OCI-M1 (cell line): ENCODE results near the gene NPDC1.
A peak's percentile ranks its signal among the peaks of the same experiment; 100 is the strongest.

ENCODE experiments used
- DNase-seq: peaks from one replicate; lab custom pipeline; 2025; lab: John Stamatoyannopoulos, UW

Gene NPDC1, protein sequence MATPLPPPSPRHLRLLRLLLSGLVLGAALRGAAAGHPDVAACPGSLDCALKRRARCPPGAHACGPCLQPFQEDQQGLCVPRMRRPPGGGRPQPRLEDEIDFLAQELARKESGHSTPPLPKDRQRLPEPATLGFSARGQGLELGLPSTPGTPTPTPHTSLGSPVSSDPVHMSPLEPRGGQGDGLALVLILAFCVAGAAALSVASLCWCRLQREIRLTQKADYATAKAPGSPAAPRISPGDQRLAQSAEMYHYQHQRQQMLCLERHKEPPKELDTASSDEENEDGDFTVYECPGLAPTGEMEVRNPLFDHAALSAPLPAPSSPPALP

GRCh38 chr9:137046088-137046787 lies at the start of gene NPDC1:
NPDC1 (minus strand) TSS chr9:137046177; CDS start chr9:137045989, 188 bp downstream.
- peak; percentile 81 for DNase-seq

- no peak for DNase-seq
Observed at GRCh38 chr9:137089232-137089947, 43.4 kb upstream of the NPDC1 start.

GRCh38 chr9:137088121-137088520 lies 42.1 kb upstream of the NPDC1 start:
- DNase-seq, result no peak

DNA sequence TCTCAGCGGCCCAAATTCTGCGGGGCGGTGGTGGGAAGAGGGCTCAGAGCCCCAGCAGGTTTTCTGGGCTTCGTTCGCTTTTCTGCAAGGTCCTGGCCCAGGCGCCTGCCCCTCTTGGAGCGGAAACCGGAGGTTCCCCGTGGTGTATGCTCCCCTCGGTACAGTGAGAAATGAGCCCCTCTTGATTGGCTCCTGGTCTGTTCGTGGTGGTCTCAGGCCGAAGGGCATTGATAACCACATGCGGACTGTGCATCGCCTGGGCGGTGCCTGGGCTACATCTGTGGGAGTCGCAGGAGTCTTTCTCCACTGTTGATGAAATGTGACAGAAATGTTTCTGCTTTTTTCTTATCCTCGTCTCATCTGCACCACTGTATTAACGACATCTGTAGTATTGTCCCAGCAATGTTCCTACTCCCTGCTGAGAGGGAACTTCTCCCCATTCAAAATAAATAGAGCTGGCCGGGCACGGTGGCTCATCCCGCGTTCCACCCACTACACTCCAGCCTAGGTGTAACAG lies 41.5 kb upstream of the NPDC1 start:
- peak; percentile 78 for DNase-seq

- DNase-seq, result peak; percentile 99
Observed at GRCh38 chr9:137086531-137087408, 40.8 kb upstream of the NPDC1 start, which contains the start of gene MAN1B1. MAN1B1 (plus strand) TSS chr9:137086985; CDS start chr9:137087000, 15 bp downstream.

- peak; percentile 69 for DNase-seq
Observed at GRCh38 chr9:137085920-137086530, 40.0 kb upstream of the NPDC1 start.

DNA sequence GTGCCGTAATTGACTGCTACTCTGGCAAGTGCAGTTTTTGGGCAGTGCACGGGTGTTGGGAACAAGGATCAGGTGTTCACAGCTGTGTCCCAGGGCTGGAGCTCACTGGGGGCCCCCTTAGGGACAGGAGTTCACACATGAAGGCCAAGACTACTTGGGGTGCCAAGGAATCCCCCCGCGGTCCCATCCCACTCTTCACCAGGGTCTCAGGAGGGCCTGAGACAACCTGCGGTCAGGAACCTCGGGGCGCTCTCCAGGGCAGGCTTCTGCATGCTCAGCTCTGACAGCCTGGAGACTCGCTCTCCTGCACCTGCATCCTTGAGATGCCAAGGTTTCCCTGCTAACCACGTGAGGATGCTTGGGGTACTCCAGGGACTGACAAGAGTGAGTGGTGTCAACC lies 38.5 kb upstream of the NPDC1 start:
- DNase-seq, result no peak

DNA sequence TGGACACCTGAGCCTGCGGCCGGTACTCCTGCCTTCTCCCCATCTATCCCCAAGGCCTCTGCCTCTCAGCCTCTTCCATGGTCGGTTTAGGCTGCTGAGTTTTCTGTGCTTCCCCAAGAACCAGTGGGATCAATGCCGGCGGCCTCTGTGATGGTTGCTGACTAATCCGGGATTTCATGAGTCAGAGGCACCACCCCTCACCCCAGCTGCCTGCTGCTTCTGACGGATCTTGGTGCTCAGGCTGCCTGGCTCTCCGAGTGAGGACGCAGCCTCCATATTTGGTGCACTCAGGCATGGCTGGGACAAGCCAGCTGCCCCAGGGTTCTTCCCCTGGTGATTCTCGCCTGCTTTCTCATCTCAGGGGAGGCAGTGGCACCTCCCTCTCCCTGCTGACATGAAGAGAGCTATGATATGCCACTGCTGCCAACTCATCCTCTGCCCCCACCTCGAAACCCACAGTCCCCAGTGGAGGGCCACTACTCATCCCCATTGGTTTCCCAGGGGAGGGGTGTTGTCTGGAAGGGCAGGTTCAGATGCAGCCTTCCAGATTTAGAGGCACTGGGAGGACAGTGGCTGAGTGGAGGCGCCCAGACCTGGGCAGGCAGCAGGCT lies 37.5 kb upstream of the NPDC1 start:
- DNase-seq, result no peak

DNA sequence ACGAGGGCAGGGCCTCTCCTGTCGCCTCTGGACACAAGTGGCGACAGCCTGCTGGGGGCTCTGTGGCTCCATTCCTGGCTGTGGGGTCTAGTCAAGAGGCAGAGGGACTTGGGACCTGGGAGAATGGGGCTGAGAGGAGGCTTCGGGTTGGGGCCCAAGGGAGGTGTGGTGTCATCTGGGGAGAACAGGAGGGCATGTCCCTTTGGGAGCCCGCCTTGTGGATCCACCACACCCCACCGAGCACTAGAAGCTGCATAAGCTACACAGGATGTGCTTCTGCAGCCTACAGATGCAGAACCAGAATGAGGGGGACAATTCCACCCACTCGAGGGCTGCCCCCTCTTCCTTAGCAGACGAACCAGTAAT lies 36.9 kb upstream of the NPDC1 start:
- DNase-seq, result no peak

DNA sequence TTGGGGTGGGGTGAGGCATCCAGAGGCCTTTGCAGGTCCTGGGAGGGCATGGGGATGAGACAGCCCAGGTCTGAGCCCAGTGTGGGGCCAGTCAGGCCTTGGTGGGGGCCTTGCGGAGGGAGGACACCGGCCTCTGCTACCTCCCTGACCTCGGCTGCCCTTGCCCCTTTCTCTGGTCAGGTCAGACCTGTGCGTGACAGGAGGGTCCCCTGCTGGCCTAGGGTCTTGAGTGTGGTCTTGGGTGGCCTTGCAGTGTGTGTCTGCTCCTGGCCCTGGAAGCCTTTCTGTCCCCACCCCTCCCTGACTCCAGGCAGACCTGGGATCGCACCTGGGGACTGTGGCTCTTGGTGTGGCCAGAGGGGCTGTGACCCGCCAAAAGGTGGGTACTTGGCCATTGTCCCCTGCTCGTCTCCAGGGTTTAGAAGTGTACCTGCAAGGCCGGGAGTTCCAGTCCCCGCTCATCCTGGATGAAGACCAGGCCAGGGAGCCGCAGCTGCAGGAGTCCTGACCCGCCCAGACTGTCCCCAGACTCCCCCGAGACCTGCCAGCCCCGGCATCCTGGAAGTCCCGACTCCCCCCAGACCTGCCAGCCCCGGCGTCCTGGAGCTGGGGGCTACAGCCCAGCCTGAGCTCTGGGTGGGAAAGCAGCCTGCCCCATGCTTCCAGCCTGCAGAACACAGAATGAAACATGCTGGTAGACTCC lies 36.4 kb upstream of the NPDC1 start:
- no peak for DNase-seq

DNA sequence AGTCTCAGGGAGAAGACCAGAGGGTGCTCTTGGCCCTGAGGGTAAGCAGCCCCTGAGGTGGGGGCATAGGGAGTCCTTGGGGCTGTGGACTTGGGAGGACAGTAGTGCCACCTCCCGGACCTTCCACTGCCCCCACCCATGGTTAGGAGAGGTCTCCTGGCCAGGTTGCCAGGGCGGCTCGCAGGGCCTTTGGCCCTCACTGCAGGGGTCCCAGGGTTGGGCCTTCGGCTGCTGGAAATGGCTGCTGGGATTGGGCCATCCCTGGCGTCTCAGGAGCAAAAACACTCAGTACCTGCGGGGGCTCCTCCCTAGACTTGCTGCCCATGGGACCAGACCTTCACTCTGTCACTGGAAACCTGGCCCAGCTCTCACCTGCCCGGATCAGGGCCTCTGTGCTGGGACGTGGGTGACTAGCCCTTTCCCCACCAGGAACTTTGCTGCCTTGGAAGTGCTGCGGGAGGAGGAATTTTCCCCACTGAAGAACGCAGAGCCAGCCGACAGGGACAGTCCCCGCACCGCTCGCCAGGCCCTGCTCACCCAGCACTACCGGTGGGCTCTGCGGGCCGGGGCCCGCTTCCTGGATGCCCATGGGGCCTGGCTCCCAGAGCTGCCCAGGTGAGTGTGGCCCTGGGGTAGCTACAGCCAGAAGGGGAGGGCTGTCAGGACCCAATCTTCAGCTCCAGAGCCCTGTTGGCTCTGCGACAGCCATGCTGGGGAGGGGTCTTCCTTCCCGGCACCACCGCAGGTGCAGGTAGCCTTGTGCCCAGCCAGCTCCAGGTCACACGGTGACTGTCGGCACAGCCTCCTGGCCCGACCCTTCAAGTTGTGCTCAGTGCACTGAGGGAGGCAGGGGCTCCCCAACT lies 34.5 kb upstream of the NPDC1 start:
- DNase-seq, result no peak

GRCh38 chr9:137079401-137079787 lies 33.4 kb upstream of the NPDC1 start:
- DNase-seq, result no peak

- DNase-seq, result no peak
Observed at GRCh38 chr9:137078701-137079400, 32.9 kb upstream of the NPDC1 start.

GRCh38 chr9:137077758-137078693 lies 32.0 kb upstream of the NPDC1 start:
- no peak for DNase-seq

- DNase-seq, result peak; percentile 60
Observed at GRCh38 chr9:137077010-137077747, 31.2 kb upstream of the NPDC1 start, which contains the start of gene UAP1L1. UAP1L1 (plus strand) TSS chr9:137077517; CDS start chr9:137077533, 16 bp downstream.

GRCh38 chr9:137076636-137077009 lies 30.6 kb upstream of the NPDC1 start:
- DNase-seq, result no peak
